NCI-H2196 treated with DMSO at 0.1 percent for 48 hours (cell line): ENCODE measurements around the gene GRIN1.
"Not testable (repeated sequence)": the region's sequence is repeated elsewhere in the genome, so short reads cannot be mapped to it uniquely, and the experiment has no call there.

Experiments
- DNase-seq: peaks from one replicate; lab custom pipeline; 2025; ENCODE audit not compliant: unreplicated experiment; lab: John Stamatoyannopoulos, UW

Gene GRIN1

GRCh38 chr9:137111788-137112563, 27.0 kb upstream of the GRIN1 start:
- no peak for DNase-seq

DNA sequence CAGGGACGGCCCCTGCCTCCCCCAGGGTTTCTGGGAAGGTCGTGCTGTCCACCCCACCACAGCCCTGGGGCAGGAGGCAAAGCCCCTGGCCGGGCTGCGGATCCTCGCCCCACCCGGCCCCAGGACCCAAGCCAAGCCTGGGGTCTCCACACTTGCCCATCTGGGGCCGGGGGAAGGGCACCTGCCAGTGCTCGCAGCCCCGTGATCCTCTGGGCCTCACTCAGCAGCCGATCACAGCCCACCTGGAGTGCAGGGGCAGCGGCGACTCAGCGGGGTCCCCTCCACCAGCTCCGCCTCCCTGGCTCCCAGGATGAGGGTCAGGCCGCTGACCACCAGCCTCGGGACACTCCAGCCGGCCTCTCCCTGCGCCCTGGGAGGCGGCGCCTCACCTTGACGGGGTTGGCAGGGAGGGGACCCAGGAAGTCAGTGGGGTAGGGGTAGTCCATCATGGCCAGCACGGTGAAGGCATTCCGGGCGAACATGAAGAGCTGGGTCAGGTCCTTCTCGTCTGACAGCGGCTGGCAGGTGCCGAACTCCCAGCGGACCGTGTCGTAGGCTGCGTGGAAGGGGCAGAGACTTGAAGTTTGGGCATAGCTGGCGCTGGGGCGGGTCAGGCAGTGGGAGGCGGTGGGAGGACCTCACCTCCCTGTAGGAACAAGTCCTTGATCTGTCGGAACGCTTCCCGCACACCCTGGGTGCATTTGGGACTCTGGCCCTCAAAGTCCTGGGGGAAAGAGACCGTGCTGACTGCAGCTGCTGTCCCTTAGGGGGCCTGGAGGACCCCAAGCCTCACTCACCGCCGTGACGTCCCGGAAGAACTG, 26.2 kb upstream of the GRIN1 start:
- DNase-seq = no peak

GRCh38 chr9:137113385-137114159, 25.4 kb upstream of the GRIN1 start:
- DNase-seq = no peak

- no peak for DNase-seq
Observed at GRCh38 chr9:137114220-137114612, 24.7 kb upstream of the GRIN1 start.

DNA sequence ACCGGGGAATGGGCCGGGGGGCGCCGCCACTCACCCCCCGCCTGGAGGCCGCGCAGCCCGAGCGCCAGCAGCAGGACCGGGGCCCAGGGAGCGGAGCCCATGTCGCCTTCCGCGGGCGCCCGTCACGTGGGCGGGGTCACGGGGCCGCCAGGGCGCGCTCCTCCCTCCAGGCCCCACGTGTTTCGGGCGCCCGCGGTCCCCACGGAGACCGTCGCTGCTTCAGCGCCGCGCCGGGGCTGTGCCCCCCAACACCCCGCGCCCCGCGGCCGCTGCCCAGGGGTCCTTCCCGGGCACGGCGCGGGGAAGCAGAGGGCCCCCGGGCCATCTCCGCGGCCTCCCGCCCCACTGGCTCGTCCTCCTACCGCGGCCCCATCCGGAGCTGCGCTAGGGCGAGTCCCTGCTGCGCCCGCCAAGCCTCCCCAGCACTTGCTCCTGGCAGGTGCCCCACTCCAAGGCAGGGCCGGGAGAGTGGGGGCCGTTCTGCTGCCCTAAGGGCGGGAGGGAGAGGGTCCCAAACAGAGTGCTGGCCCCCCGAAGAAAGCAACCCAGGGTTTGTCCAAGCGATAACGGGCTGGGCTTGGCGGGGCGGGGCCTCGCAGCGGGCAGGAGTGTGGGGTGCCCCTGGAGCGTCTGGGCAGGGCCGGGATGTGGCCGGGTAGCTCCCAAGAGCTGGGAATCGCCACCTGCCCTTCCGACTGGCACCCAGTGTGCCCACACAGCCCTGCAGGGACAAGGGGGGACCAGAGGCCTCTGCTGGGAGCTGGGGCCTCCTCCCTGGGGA, 24.2 kb upstream of the GRIN1 start, which contains the start of gene DPP7:
TSS of gene DPP7 (minus strand) at position 121 of the 781 bp plus-strand sequence. CDS start at position 101, 20 bp downstream.
- DNase-seq = peak; percentile 27

GRCh38 chr9:137115394-137116026, 23.4 kb upstream of the GRIN1 start:
- no peak for DNase-seq

DNA sequence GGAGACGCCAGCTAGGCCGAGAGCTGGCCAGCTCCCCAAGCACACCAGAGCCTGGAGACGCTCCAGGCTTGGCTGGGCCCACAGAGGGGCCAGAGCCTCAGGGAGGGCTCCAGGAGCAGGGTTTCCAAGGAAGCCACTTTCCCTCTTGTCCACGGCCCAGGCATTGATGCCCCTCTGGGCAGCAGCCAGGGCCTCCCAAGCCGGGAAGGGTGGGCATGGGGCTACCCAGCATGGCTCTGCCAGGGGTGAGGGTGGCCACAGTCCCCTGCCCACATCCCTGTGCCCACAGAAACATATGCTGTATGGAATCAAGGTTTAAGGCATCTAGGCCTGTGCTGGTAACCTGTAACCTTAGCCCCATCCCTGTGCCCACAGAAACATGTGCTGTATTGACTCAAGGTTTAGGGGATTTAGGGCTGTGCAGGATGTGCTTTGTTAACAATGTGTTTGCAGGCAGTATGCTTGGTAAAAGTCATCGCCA, 22.9 kb upstream of the GRIN1 start:
- no peak for DNase-seq

GRCh38 chr9:137116728-137117127, 22.2 kb upstream of the GRIN1 start:
- DNase-seq = no peak

DNA sequence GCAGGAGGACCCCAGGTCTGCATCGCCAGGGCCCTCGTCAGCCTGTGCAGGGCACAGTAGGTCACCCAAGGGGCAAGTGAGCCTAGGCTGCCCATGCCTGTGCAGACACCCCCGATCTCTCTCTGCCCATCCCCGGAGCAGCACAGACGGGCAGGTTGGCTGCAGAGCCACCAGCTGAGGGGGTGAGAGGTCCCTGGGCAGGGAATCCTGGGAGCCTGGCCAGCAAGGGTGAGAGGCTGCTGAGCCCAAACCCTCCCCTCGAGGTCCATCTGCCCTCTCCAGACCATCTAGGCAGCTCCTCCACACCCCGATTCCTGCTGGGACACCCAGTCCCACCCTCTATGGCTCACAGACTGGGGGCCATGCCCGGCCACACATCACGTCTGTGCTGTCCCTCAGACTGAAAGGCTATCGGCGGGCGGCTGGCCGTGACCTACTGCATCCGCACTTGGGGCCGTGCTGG, 21.7 kb upstream of the GRIN1 start:
- DNase-seq = no peak

- not testable (repeated sequence) for DNase-seq
Observed at GRCh38 chr9:137118092-137118603, 20.8 kb upstream of the GRIN1 start.

GRCh38 chr9:137121927-137122795, 16.8 kb upstream of the GRIN1 start:
- not testable (repeated sequence) for DNase-seq

DNA sequence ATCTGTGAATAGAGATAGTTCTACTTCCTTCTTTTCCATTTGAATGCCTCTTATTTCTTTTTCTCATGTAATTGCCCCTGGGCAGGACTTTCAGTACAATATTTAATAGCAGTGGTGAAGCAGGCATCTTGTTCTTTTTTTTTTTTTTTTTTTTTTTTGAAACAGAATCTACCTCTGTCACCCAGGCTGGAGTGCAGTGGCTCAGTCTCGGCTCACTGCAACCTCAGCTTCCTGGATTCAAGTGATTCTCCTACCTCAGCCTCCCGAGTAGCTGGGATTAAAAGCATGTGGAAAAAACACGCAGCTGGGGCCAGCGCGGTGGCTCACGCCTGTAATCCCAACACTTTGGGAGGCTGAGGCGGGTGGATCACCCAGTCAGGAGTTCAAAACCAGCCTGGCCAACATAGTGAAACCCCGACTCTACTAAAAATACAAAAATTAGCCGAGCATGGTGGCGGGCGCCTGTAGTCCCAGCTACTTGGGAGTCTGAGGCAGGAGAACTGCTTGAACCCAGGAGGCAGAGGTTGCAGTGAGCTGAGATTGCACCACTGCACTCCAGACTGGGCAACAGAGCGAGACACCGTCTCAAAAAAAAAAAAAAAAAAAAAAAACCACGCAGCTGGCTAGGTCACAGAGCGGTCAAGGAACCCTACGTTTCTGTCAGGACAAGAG, 16.0 kb upstream of the GRIN1 start:
- DNase-seq = not testable (repeated sequence)

- DNase-seq = no peak
Observed at GRCh38 chr9:137123468-137123837, 15.5 kb upstream of the GRIN1 start.

- not testable (repeated sequence) for DNase-seq
Observed at GRCh38 chr9:137123952-137124462, 14.9 kb upstream of the GRIN1 start.

GRCh38 chr9:137126786-137127185, 12.2 kb upstream of the GRIN1 start:
- no peak for DNase-seq

GRCh38 chr9:137127301-137128157, 11.4 kb upstream of the GRIN1 start:
- no peak for DNase-seq
